ENCODE results near the gene TMED8.

The TMED8 gene

GRCh38 chr14:77325746-77326094 is 51.2 kb downstream of the TMED8 start:
- TF ChIP-seq, protein P1, sequence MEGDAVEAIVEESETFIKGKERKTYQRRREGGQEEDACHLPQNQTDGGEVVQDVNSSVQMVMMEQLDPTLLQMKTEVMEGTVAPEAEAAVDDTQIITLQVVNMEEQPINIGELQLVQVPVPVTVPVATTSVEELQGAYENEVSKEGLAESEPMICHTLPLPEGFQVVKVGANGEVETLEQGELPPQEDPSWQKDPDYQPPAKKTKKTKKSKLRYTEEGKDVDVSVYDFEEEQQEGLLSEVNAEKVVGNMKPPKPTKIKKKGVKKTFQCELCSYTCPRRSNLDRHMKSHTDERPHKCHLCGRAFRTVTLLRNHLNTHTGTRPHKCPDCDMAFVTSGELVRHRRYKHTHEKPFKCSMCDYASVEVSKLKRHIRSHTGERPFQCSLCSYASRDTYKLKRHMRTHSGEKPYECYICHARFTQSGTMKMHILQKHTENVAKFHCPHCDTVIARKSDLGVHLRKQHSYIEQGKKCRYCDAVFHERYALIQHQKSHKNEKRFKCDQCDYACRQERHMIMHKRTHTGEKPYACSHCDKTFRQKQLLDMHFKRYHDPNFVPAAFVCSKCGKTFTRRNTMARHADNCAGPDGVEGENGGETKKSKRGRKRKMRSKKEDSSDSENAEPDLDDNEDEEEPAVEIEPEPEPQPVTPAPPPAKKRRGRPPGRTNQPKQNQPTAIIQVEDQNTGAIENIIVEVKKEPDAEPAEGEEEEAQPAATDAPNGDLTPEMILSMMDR (IDR thresholded peaks at IDR 0.05; ENCODE audit: low read depth, low read length): 0 out of 2 replicates have a peak, but pooled peaks have one; percentile 23
- H3K36me3 ChIP-seq: no peaks in the 10 kb centered on the region; the same call in 1 of the 2 replicates
- no peaks in the 10 kb centered on the region for H3K27me3 ChIP-seq (ENCODE audit: insufficient read depth, low read depth, severe bottlenecking)
- DNase-seq: no peak
- H3K4me3 ChIP-seq (ENCODE audit: low read depth, low read length): no peak overlapping the region
- no peak overlapping the region for H3K27ac ChIP-seq
- no peaks in the 10 kb centered on the region for H3K9me3 ChIP-seq (ENCODE audit: severe bottlenecking)

GRCh38 chr14:77324816-77325745 is 51.8 kb downstream of the TMED8 start:
- H3K4me3 ChIP-seq (ENCODE audit: low read depth, low read length): no peak overlapping the region
- DNase-seq: no peak
- TF ChIP-seq, protein P1 (IDR thresholded peaks at IDR 0.05; ENCODE audit: low read depth, low read length): no peak
- H3K36me3 ChIP-seq: no peaks in the 10 kb centered on the region; the same call in 1 of the 2 replicates
- no peaks in the 10 kb centered on the region for H3K9me3 ChIP-seq (ENCODE audit: severe bottlenecking)
- H3K27me3 ChIP-seq (ENCODE audit: insufficient read depth, low read depth, severe bottlenecking): no peaks in the 10 kb centered on the region
- no peak overlapping the region for H3K27ac ChIP-seq

DNA sequence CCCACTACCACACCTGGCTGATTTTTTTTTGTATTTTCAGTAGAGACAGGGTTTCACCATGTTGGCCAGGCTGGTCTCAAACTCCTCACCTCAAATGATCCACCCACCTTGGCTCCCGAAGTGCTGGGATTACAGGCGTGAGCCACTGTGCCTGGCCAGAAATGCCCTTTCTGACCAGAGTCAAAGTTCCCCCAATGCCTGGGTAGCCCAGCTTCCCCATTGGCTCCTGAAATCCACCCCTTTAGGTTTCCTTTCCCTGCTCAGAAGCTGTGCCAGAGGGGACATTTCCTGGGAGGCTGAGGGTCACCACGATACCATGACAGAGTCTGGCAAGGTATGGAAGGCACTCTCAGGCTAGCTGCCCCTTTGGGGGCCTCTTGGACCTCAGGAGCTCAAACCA is 52.6 kb downstream of the TMED8 start:
- Histone ChIP-seq H3K4me3 (ENCODE audit: low read depth, low read length) (no peak overlapping the region), H3K9me3 (ENCODE audit: severe bottlenecking) (no peaks in the 10 kb centered on the region), H3K36me3 (no peaks in the 10 kb centered on the region; the same call in 1 of the 2 replicates), H3K27ac (no peak overlapping the region), H3K27me3 (ENCODE audit: insufficient read depth, low read depth, severe bottlenecking) (no peaks in the 10 kb centered on the region)
- DNase-seq: no peak
- TF ChIP-seq, protein P1 (IDR thresholded peaks at IDR 0.05; ENCODE audit: low read depth, low read length): no peak

DNA sequence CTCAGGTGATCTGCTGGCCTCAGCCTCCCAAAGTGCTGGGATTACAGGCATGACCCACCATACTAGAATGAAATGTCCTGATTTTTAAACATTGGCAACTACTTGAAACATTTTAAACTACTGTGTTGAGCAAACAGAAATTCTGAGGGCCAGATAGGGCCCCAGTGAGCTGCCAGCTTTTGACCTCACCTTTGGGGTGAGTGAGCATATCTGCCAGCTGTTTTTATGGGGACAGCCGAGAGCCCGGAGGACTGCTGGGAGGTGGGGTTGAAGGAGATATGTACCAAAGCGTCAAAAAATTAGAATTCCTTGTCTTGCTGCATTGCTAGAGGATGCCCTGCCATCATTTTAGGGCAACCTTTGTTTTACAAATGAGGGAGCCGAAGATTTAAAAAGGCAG is 53.3 kb downstream of the TMED8 start:
- TF ChIP-seq, protein P1 (IDR thresholded peaks at IDR 0.05; ENCODE audit: low read depth, low read length): no peak
- H3K4me3 ChIP-seq (ENCODE audit: low read depth, low read length): no peak overlapping the region
- no peaks in the 10 kb centered on the region; the same call in 1 of the 2 replicates for H3K36me3 ChIP-seq
- no peaks in the 10 kb centered on the region for H3K27me3 ChIP-seq (ENCODE audit: insufficient read depth, low read depth, severe bottlenecking)
- no peak for DNase-seq
- no peaks in the 10 kb centered on the region for H3K9me3 ChIP-seq (ENCODE audit: severe bottlenecking)
- no peak overlapping the region for H3K27ac ChIP-seq

DNA sequence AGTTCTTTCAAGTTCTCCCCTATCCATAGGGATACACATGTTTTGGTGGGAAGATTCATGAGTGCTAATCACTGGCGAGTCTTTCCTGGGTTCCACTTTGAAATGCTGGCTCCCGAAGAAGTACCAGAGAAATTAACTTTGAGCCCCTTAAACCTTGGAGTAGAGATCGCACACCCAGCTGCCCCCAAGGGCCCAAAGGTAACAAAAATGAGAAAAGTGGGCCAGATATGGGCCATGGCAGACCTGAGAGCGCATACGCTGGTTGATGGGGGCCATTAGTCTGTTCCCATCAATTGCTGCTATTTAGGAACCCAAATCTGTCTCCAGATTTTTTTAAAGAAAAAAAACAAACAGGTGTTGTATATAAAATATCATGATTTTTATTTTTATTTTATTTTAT is 53.9 kb downstream of the TMED8 start:
- TF ChIP-seq, protein P1 (IDR thresholded peaks at IDR 0.05; ENCODE audit: low read depth, low read length): no peak
- no peak overlapping the region for H3K4me3 ChIP-seq (ENCODE audit: low read depth, low read length)
- no peak overlapping the region for H3K27ac ChIP-seq
- no peaks in the 10 kb centered on the region; the same call in 1 of the 2 replicates for H3K36me3 ChIP-seq
- H3K9me3 ChIP-seq (ENCODE audit: severe bottlenecking): no peaks in the 10 kb centered on the region
- DNase-seq: no peak
- no peaks in the 10 kb centered on the region for H3K27me3 ChIP-seq (ENCODE audit: insufficient read depth, low read depth, severe bottlenecking)
